Muscle layer of duodenum (tissue), 2 donors: ENCODE results near the gene FNDC3B.

ENCODE experiments used
- H3K27ac ChIP-seq: one replicate; pipeline ENCODE4 v1.7.0; 2013; ENCODE audit warnings: mild to moderate bottlenecking, low read length
- H3K27me3 ChIP-seq: one replicate; pipeline ENCODE4 v1.7.0; 2013; ENCODE audit warnings: low read depth, mild to moderate bottlenecking, control low read depth, low read length
- H3K36me3 ChIP-seq, 2 donors: one replicate each; pipeline ENCODE4 v1.7.0; 2013; ENCODE audit warnings: low read length in 2 of 2, control low read depth in 1 of 2, mild to moderate bottlenecking in 1 of 2; ENCODE audit not compliant: insufficient read depth in 2 of 2, control insufficient read depth in 1 of 2
- H3K4me1 ChIP-seq, 2 donors: one replicate each; pipeline ENCODE4 v1.7.0; 2013; ENCODE audit warnings: low read length in 2 of 2, mild to moderate bottlenecking in 2 of 2, control low read depth in 1 of 2, moderate library complexity in 1 of 2; ENCODE audit not compliant: insufficient read depth in 2 of 2, control insufficient read depth in 1 of 2
- H3K4me3 ChIP-seq, 2 donors: one replicate each; pipeline ENCODE4 v1.7.0; 2013; ENCODE audit warnings: low read length in 2 of 2, low read depth in 1 of 2, mild to moderate bottlenecking in 1 of 2
- H3K9me3 ChIP-seq, 2 donors: one replicate each; pipeline ENCODE4 v1.7.0; 2013; ENCODE audit warnings: low read length in 2 of 2, control low read depth in 1 of 2, mild to moderate bottlenecking in 1 of 2; ENCODE audit not compliant: control insufficient read depth in 1 of 2
- donor health status: healthy.

The FNDC3B gene

GRCh38 chr3:172157564-172158258, 118.3 kb downstream of the FNDC3B start:
- peaks cover 20 to 30% of the 10 kb centered on the region in 2 donors for H3K4me1 ChIP-seq
- no peak overlapping the region for H3K4me3 ChIP-seq
- no peaks in the 10 kb centered on the region for H3K27me3 ChIP-seq
- peaks cover 0 to 10% of the 10 kb centered on the region in 2 donors for H3K36me3 ChIP-seq
- H3K27ac ChIP-seq, result no peak overlapping the region
- H3K9me3 ChIP-seq, result no peaks in the 10 kb centered on the region

DNA sequence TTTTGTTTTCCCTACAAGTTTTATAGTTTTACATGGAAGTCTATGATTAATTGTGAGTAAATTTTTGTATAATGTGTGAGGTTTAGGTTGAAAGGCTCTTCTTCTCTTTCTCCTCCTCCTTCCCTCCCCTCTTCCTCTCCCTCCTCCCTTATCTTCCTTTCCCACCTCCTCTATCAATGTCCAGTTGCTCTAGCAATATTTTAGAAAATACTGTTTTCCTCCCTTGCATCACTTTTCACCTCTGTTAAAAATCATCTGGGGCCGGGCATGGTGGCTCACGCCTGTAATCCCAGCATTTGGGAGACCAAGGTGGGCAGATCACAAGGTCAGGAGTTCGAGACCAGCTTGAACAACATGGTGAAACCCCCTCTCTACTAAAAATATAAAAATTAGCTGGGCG, 119.4 kb downstream of the FNDC3B start:
- no peaks in the 10 kb centered on the region for H3K9me3 ChIP-seq
- no peak overlapping the region for H3K4me3 ChIP-seq
- peaks cover 0 to 2% of the 10 kb centered on the region in 2 donors for H3K36me3 ChIP-seq
- no peaks in the 10 kb centered on the region for H3K27me3 ChIP-seq
- H3K27ac ChIP-seq, result no peak overlapping the region
- H3K4me1 ChIP-seq, result peaks cover 10 to 21% of the 10 kb centered on the region in 2 donors

DNA sequence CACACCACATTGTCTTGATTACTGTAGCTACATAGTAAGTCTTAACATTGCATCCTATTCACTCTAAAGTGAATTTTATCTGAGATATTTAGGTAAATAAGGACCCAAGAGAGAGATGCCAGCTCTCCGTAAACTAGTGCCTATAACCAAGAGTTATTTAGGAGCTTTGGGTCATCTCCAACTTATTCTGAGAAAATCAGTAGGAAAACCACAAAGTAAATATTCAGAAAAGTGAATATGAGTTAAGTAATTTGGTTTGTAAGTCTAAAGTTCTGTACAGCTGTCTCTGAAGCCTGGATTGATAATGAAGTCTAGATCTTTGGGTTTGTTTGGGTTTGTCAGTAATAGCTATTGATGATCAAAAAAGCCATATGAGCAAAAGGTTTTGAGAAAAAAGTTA, 120.0 kb downstream of the FNDC3B start:
- no peak overlapping the region for H3K4me3 ChIP-seq
- no peaks in the 10 kb centered on the region for H3K9me3 ChIP-seq
- H3K27ac ChIP-seq, result peak overlapping the region; percentile 32
- peaks cover 8 to 18% of the 10 kb centered on the region in 2 donors for H3K4me1 ChIP-seq
- no peaks in the 10 kb centered on the region for H3K36me3 ChIP-seq
- H3K27me3 ChIP-seq, result no peaks in the 10 kb centered on the region

DNA sequence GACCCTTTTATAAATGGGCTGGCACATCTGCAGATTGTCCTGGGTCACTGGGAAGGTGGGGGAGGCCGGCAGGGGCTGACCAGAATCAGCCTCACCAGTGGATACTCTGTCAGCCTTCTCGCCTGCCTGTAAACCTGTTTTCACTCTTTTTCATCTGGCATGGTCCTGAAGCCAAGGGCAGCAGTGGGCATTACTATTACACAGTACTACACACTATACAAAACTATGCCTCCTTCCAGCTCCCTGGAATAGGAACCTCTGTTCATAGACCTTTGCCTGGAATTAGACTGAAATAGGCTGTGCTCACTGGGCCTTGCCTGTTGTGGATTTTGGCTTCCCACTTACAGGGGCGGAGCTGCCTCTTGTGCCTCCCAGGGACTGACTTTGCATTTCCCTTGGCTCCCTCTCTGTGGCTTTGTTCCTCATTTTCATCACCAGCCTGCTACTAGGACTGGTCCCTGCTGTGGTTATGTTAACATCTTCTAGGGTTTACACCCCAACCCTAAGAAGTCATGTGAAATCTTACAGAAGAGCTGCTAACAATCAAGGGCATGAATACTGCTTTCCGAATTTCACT, 120.7 kb downstream of the FNDC3B start:
- no peaks in the 10 kb centered on the region for H3K9me3 ChIP-seq
- no peaks in the 10 kb centered on the region for H3K27me3 ChIP-seq
- H3K27ac ChIP-seq, result peak overlapping the region; percentile 32
- no peaks in the 10 kb centered on the region for H3K36me3 ChIP-seq
- no peak overlapping the region for H3K4me3 ChIP-seq
- peaks cover 2 to 18% of the 10 kb centered on the region in 2 donors for H3K4me1 ChIP-seq

DNA sequence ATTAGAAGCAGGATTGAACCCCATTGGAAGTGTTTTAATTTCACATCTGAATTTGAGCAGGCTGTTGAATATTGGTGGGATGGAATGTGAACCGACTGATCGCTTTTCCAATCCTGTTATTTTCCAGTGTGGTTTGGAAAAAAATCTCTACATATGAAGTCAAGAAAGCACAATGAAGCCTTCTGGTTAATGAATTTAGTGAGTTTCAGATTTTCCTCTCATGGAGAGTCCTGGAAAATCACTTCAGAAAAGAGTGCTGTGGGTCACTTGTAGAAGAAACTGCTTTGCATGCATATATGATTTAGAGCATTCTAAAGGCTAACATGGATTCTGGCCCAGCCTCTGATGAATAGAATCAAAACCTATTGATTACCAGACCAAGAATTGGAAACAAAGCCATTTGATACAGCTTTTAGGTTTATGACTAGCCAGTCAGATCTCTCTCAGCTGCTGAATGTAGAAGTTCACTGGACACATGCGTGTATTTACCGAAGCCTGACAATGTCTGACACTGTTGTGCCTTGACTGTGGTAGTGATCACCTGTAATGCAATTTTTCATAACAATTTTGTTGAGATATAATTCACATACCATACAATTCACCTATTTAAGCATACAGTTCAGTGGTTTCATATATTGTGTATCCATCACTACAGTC, 121.9 kb downstream of the FNDC3B start:
- Histone ChIP-seq H3K9me3 (no peaks in the 10 kb centered on the region), H3K4me3 (no peak overlapping the region), H3K27ac (no peak overlapping the region), H3K4me1 (peaks cover 0 to 10% of the 10 kb centered on the region in 2 donors), H3K27me3 (no peaks in the 10 kb centered on the region), H3K36me3 (no peaks in the 10 kb centered on the region)

DNA sequence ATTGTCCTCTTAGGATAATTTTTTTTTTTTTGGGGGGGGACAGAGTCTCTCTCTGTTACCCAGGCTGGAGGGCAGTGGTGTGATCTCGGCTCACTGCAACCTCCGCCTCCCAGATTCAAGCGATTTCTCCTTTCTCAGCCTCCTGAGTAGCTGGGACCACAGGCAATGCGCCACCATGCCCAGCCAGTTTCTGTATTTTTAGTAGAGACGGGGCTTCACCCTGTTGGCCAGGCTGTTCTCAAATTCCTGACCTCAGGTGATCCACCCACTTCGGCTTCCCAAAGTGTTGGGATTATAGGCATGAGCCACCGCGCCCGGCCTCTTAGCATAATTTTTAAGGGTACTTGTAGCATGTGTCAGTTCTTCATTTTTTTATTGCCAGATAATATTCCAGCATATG, 122.6 kb downstream of the FNDC3B start:
- Histone ChIP-seq H3K27ac (no peak overlapping the region), H3K4me1 (peaks cover 0 to 8% of the 10 kb centered on the region in 2 donors), H3K27me3 (no peaks in the 10 kb centered on the region), H3K9me3 (no peaks in the 10 kb centered on the region), H3K4me3 (no peak overlapping the region), H3K36me3 (no peaks in the 10 kb centered on the region)

GRCh38 chr3:172163320-172163719, 123.9 kb downstream of the FNDC3B start:
- no peaks in the 10 kb centered on the region for H3K9me3 ChIP-seq
- H3K27ac ChIP-seq, result no peak overlapping the region
- H3K4me1 ChIP-seq, result peaks cover 0 to 8% of the 10 kb centered on the region in 2 donors
- H3K36me3 ChIP-seq, result no peaks in the 10 kb centered on the region
- no peak overlapping the region for H3K4me3 ChIP-seq
- no peaks in the 10 kb centered on the region for H3K27me3 ChIP-seq

DNA sequence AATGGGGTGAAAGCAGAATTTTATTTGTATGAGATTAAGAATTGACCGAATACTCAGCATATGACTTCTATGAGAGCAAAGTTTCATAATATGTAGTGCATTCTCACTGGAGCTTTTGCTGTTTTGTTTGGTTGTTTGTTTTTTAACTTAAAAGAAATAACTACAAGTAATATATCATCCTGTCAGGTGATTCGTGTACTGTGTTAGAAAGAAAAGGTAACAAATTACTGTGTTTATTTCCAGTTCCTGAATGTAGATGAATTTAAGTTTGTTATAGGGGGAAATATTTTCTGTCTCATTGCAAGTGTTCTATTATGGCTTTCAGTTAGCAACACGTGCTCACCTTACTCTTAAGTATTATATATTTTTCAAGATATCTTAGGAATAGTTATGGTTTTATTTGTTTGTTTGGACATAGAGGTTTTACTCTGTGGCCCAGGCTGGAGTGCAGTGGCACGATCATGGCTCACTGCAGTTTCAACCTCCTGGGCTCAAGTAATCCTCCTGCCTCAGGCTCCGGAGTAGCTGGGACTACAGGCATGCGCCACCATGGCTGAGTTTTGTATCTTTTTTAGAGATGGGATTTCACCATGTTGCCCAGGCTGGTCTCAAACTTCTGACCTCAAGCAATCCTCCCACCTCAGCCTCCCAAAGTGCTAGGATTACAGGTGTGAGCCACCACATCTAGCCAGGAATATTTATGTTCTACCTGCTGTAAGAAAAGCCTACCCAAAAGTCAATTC, 125.4 kb downstream of the FNDC3B start:
- no peak overlapping the region for H3K4me3 ChIP-seq
- no peaks in the 10 kb centered on the region for H3K27me3 ChIP-seq
- H3K27ac ChIP-seq, result no peak overlapping the region
- H3K36me3 ChIP-seq, result no peaks in the 10 kb centered on the region
- peaks cover 6 to 18% of the 10 kb centered on the region in 2 donors for H3K4me1 ChIP-seq
- H3K9me3 ChIP-seq, result no peaks in the 10 kb centered on the region

- H3K9me3 ChIP-seq, result no peaks in the 10 kb centered on the region
- no peak overlapping the region for H3K4me3 ChIP-seq
- H3K4me1 ChIP-seq, result peaks cover 10 to 17% of the 10 kb centered on the region in 2 donors
- H3K27me3 ChIP-seq, result no peaks in the 10 kb centered on the region
- H3K36me3 ChIP-seq, result no peaks in the 10 kb centered on the region
- H3K27ac ChIP-seq, result no peak overlapping the region
Measured at GRCh38 chr3:172166261-172166660, 126.9 kb downstream of the FNDC3B start.

- Histone ChIP-seq H3K4me1 (peaks cover 10 to 23% of the 10 kb centered on the region in 2 donors), H3K27ac (no peak overlapping the region), H3K36me3 (no peaks in the 10 kb centered on the region), H3K27me3 (no peaks in the 10 kb centered on the region), H3K4me3 (no peak overlapping the region), H3K9me3 (no peaks in the 10 kb centered on the region)
Measured at GRCh38 chr3:172166890-172167289, 127.5 kb downstream of the FNDC3B start.
